HT-29 (cell line): ENCODE data around the gene SAFB. TPM values are rescaled to one million over a fixed set of nuclear protein-coding genes. Genes with fewer than 3 reads are reported as not detected.
"Not testable (repeated sequence)": the region's sequence is repeated elsewhere in the genome, so short reads cannot be mapped to it uniquely, and the experiment has no call there.

Experiments used
- DNase-seq: peaks from one replicate; pipeline ENCODE4 v3.0.0-alpha.2; 2015; ENCODE audit warnings: low spot score
- total RNA-seq: library from RNA; depleted of rRNA; stranded (reverse); fragments of >200 nt; shearing (Covaris generic); gene quantifications from 2 replicates; pipeline ENCODE4 v1.2.3, GENCODE V29; 2014

The SAFB gene
- total RNA-seq, 1 experiment from 2014 or later, result 84.1 TPM

DNA sequence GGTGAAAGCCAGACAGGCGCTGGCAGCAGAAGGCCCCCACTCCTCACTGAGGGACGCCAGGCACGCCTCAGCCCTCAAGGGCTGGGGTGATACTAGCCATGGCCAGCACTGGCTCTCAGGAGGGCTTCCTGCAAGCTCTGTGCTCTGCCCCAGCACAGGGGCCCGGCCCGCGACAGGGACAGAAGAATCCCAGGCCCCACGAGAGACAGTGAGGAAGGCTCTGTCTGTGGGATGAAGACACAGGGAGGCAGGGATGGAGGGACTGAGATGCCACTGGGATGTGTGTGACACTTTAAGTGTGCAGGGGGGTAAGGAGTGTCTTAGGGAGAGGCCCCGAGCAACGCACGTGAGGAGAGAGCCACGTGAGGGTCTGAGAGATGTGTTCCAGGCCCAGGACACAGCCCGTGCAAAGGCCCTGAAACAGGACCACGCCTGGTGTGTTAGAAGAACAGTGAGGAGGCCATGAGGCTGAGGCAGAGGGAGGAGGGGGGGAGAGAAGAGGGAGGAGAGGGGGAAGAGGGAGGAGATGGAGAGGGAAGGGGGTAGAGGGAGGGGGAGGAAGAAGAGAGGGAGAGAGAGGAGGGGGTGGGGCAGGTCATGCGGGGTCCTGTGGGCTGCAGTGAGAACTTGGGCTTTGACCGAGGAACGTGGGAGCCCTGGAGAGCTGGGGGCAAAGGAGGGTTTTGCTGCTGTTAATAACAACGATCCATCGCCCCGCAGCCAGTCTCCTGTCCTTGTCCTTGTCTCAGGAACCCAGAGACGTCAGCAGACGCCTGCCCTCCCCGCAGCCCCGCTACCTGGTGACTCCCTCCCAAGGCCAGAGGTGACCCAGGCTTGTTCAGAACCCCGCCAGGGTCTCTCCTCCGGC is 74.4 kb downstream of the SAFB start:
- DNase-seq, result no peak

DNA sequence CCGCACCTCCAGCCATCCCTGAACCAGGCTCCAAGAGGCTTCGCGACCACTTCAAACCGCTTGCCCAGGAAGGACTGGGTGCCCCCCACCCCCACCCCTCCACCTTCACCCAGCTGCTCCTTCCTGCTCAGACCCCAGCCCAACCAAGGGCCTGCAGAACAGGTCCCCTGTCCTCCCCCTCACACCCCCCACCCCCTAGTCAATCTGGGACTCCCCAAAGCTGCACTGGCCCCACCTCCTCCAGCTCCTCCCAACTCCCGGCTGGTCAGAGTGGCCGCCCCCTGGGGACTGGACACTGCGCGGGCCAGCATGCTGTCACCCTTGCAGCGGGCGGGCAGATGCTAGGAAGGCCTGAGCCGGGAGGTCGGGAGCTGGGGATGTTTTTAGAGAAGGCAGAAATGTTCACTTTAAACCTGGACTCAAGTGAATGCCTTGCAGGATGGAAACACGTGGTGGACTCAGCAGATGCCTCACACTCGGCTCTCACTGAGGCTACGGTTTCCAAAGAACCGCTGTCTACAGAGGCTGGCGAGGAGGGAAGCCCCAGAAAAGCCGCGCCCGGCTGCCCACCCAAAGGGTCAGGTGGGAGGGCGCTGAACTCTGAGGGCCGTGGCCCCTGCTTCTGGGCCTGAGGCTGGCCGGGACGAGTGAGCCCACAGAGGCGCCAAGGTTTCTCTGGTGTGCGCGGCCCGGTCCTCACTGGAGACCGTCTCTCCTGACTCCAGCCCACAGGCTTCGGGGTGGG is 75.2 kb downstream of the SAFB start:
- DNase-seq, result no peak

DNA sequence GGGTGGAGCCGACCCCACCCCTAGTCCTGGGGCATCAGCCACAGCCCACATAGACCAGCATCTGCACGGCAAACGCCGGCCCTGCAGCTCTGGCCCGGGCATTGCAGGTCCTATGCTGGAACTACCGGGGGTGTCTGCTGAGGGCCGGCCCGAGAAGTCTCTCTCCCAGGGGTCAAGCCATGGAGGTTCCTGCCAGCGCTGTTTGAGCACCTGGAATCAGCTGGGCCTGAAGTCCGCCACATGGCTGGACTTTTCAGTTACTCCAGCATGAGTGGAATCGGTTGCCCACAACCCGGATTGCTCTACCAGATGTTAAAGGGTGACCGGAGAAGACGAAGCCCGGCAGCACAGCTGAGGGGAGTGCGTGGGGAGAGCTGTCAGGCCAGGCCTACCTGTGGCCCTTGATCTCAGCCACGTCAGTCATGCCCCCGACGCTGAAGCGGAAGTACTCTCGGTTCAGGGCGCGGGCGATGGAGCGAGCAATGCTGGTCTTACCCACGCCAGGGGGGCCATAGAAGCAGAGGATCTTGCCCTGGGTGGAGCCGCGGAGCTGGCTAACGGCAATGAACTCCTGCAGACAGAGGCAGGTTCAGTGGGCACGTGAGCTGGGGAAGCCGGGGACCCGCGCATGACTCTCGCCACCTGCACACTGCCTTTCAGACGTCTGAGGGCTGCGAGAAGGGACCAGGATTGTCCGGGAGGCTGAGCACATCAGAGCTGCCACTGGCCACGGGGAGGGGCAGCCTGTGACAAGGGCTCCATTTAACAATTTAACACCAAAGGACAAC is 75.9 kb downstream of the SAFB start:
- DNase-seq, result no peak

DNA sequence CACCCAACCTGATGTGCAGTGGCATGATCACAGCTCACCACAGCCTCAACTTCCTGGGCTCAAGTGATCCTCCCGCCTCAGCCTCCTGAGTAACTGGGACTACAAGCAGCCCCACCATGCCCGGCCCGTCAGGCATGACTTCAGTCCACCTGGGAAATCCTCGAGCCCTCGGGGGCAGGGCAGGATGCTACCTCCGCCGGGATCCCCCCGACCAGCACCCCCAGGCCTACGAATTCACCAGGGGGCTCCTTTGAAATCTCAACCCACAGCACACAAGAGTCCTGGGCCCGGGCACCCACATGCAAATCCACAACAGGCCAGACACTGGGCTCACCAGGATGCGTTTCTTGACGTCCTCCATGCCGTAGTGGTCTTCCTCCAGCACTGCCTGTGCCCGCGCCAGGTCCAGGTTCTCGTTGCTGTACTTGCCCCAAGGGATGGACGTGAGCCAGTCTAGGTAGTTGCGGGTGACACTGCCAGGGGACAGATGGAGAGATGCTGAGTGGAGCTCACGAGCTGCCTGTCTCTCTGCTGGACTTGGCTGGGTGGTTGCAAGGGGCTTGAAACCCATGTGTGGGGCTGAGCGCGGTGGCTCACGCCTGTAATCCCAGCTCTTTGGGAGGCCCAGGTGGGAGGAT is 77.7 kb downstream of the SAFB start:
- no peak for DNase-seq

DNA sequence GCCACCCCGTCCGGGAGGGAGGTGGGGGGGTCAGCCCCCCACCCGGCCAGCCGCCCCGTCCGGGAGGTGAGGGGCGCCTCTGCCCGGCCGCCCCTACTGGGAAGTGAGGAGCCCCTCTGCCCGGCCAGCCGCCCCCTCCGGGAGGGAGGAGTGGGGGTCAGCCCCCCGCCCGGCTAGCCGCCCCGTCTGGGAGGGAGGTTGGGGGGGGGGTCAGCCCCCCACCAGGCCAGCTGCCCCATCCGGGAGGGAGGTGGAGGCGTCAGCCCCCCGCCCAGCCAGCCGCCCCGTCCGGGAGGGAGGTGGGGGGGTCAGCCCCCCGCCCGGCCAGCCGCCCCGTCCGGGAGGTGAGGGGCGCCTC is 79.1 kb downstream of the SAFB start:
- DNase-seq, result not testable (repeated sequence)

DNA sequence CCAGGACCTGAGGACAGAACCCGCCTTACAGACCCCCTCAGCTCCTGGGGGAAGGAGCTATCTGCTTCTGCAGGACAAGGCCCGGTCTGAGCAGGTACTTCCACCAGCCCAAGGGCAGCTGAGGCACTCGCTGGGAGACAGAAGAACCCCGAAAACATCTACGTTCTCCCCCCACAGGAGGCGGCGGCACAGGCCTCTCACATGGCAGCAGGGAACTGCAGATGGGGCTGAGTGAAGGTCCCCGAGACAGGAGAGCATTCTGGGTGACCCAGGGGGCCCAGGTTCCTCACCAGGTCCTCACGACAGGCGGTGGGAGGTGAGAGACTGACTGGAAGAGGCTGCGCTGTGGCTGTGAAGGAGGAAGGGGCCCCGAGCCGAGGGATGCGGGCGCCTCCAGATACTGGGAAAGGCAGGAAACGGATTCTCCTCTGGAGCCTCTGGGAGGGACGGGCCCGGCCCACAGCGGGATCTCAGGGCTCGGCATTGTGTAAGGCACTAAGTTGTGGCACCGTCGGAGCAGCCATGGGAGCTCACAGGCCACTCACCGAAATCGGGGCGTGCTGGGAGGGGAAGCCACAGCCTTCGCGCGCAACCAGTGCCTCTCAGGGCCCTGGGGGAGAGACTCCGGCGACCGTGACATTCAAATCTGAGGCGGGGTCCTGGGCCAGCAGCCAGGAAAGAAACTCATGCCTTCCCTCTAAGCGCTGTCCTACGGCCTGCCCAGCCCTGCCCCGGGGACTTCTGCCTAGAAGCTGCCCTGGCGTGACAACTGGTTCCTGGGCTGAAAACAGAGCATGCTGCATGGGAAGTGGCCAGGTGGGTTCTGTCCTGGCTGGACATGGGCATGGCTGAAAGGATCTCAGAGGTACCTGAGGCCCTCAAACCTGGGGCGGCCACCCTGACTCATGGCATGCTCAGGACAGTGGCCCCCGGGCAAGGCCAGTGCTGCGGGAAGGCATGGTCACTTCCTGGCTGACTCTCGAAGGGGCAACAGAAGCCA is 81.2 kb downstream of the SAFB start:
- no peak for DNase-seq

DNA sequence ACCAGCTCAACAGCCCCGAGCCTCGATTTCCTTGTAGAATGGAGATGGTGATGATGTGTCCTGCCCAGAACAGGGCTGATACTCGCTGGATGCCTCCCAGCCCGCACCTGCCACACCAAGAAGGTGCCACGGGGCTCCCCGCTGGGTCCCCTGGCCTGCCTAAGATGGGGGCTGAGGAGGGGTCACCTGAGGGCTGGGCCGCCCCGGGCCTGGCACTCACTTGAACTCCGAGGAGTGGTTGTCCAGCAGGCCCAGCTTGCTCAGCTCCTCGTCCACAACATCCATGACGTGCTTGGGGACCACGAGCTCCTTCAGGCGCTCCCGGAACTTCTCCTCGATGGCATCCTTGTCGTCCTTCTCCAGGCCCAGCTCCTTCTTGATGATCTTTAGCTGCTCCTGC is 82.7 kb downstream of the SAFB start:
- DNase-seq, result no peak

DNA sequence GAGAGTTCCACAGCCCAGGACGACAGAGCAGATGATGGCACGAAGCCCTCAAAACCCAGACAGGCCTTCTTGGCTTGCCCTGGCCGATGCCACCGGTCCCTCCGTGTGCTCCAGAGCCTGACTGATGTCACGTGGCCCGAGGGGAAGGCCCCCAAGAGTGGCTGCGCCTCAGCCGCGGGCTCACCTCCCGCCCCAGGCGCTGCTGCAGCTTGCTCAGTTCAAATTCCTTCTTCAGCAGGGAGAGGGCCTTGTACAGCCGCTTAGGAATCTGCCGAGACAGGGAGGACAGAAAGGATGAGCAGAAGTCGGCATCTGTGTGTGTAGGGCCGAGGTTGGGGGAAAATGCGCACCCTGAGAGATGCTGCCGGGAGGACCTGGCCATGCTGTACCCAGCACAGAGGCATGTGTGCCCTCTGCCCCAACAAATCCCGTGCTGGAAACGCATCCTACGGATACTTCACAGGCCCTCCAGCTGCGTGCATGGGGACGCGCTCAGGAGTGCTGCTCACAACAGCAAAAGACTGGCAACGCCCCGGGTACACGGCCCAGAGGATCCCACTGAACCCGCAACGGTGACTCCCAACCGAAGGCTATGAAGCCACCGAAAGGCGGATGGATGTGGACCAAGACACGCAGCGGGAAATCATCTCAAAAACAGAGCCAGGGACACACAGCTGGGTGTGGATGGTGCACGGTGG is 84.1 kb downstream of the SAFB start:
- no peak for DNase-seq

DNA sequence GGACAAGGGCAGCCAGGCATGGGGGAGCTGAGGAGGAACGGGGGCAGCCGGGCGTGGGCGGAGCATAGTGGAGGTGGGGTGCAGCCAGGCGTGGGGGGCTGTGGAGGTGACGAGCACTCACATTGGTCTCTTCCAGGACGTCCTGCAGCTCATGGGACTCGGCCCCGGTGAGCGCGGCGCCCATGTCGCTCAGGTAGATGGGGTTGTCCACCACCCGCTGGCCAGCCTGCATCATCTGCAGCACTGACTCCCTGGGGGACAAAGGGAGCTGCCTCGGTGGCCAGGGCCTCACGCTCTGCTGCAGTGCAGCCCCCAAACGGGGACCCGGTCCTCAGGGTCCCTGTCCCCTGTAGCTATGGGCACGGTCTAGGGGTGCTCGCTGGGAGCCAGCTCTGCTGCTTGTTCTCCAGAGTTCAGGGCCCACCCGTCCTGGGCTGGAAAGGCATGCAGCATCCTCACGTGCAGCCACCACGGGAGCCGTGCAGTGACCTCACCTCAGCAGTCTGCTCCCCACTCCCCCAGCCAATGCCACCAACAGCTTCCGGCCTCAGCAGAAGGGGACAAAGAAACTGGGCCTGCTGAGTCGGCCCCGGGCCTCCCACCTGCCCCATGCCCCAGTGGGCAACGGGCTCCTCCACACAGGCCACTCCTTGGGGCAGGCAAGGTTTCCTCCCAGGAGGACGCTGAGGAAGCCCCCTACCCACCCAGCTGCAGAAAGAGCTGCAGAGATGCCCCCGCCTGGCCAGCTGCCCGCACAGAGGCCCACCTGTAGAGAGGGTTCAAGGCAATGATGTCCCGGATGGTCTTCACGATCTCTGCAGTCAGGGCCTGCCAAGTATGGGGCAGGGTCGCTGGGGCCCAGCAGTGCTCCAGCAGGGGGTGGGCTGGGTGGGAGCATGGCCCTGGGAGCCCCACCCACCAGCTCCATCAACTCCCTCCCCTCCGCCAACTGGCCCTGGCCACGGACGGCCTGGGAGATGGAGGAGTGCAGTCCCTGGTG is 85.0 kb downstream of the SAFB start:
- DNase-seq, result no peak

DNA sequence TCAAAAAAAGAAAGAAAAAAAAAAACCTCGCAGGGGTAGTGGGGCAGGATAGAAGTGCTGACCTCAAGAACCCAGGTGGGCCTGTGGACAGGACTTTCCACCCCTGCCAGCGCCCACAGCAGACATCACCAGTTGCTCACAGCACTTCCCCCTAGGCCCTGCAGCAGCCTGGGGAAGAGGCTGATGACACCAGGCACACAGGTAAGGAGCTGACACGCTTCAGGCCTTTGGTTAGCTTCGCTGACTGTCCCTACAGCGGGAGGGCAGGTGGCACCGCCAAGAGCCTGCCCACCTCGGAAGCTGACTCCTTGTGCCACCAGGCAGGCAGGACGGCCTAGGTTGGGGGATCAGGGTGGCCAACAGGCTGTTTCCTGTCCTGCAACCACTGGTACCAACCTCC is 88.1 kb downstream of the SAFB start:
- DNase-seq, result no peak

DNA sequence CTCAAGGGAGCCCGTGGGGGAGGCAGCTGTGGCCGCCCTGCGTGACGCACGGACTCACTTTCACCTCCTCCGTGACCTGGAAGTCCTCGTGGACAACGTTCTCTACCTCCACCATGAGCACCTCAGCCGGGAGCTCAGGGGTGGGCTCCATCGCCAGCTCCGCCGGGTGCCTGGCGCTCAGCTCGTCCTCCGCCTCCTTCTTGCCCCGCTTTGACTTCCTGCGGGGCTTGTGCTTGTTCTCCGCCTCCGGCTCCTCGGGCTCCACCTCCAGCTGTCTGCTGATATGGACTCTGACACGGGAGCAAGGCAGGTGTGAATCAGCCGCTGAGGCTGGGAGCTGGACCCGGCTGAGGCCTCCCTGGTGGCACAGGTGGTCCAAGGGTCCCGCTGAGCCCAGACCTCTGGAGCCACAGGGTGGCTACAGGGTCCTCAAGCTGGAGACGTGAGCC is 88.9 kb downstream of the SAFB start:
- no peak for DNase-seq

DNA sequence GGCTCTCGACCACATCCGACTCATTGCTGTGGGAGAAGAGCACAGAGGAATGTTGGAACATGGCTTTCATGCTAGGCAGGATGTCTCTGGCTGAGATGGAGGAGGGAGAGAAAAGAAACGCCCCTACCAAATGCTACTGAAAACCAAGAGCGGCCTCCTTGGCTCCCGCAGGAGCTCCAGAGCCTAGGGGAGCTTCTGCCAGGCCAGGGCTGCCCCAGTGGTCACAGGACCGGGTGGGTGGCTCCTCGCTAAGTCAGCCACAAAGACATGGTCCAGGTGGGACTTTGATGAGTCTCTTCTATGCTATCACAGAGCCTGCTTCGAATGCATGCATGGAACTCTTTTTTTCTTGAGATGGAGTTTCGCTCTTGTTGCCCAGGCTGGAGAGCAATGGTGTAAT is 90.3 kb downstream of the SAFB start:
- no peak for DNase-seq

DNA sequence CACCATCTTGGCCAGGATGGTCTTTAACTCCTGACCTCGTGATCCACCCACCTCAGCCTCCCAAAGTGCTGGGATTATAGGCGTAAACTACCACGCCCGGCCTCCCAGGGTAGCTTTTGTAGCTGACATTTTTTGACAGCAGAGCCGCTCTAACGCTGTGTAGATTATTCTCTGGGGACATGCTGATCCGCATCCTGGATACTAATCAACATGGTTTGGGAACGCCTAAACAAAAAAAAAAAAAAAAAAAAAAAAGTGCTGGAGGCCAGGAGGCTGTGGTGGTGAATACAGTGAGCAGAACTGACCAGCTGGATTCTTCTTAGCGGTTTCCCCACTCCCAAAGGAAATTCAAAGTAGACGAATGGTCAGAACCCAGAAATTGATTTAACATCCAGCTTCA is 91.9 kb downstream of the SAFB start:
- no peak for DNase-seq

DNA sequence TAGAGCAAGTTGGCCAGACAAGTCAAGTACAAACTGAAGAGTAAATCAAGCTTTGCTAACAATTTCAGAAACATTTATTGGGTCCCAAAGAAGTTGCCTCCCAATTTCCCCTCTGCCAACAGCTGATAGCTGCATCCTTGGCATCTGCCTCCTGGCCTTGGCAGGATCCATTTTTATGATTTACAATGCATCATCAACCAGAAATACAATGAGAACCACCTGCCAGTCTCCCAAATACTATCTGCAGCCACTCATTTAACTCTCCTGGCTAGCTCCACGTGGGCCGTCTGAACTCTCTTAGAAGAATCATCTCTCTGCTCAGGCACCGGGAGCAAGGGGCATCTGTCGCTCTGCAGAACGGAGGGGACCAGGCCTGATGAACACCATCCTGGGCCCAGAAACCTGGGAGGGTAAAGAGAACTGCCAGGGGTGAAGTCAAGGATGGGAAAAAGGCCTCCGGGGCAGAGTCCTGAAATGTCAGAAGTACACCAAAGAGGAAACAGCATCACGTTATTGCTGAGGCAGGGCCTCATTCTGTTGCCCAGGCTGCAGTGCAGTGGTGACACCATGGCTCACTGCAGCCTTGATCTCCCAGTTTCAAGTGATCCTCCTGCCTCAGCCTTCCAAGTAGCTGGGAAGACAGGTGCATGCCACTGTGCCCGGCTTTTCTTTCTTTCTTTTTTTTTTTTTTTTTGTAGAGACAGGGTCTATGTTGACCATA is 94.5 kb downstream of the SAFB start:
- DNase-seq, result no peak
